Fibroblast of skin of back (primary cell): ENCODE data around the gene MYDGF.
"Not testable (repeated sequence)": the region's sequence is repeated elsewhere in the genome, so short reads cannot be mapped to it uniquely, and the experiment has no call there.

Experiments used
- DNase-seq: peaks from one replicate; pipeline ENCODE4 v3.0.0-alpha.2; 2013

MYDGF gene

GRCh38 chr19:4699826-4700692 lies 29.9 kb upstream of the MYDGF start:
- DNase-seq = no peak

- DNase-seq = no peak
These were observed 27.2 kb upstream of the MYDGF start for GRCh38 chr19:4697304-4697703.

DNA sequence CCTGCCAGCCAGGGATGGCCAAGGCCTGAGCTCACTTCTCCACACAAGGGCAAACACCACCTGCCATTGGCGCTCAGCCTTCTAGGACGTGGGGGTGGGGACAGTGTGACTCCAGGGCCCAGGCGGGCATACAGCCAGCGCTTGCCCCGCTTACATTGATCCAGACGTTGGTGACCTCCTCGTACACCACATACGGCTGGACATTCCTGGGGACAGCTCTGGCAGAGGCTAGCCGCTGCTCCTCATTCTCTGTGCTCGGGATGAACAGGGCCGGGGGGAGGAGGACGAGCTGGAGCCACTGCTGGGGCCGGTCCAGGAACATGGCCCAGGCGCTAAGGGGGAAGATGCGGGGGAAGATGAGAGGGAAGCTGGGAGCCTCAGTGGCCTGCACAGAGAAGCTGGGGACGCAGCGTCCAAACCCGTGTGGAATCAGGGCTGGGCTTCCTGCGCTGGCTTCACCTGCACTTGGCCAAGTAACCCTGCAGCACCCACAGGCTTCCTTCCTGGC lies 25.1 kb upstream of the MYDGF start:
- no peak for DNase-seq

DNA sequence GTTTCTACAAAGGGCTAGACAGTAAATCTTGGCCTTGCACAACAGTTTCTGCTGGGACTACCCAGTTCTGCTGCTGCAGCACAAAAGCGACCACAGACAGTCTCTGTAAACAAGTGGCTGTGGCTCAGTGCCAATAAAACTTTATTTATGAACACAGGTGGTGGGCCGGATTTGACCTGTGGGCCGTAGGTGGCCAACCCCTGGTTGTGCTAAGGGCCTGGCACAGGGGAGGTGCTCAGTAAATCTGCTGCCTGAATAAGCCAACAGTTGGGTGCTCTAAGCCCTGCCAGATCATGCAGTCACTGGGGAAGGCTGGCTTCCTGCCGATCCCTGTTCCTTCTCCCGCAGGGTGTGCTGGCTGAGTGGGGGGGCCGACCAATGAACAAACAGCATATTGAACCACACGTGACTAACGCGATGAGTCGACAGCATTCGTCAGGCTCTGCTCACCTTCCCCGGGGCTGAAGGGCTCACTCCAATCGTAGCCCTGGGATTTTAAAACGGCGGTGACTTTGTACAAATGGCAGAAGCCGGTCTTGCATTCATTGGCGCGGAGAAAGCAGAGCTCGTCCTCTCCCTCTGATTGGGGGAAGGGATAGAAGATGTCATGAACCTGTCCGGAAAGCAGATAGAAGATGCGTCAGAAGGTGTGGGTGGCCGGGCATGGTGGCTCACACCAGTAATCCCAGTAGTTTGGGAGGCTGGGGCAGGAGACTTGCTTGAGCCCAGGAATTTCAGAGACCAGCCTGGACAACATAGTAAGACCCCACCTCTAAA lies 24.3 kb upstream of the MYDGF start:
- peak; percentile 84 for DNase-seq

GRCh38 chr19:4693471-4694121 lies 23.5 kb upstream of the MYDGF start:
- no peak for DNase-seq

- DNase-seq = no peak
These were observed 22.9 kb upstream of the MYDGF start for GRCh38 chr19:4693078-4693350.

GRCh38 chr19:4692251-4693077 lies 22.3 kb upstream of the MYDGF start:
- DNase-seq = no peak

GRCh38 chr19:4691373-4691772 lies 21.2 kb upstream of the MYDGF start:
- no peak for DNase-seq

- no peak for DNase-seq
These were observed 20.2 kb upstream of the MYDGF start for GRCh38 chr19:4690361-4690760.

DNA sequence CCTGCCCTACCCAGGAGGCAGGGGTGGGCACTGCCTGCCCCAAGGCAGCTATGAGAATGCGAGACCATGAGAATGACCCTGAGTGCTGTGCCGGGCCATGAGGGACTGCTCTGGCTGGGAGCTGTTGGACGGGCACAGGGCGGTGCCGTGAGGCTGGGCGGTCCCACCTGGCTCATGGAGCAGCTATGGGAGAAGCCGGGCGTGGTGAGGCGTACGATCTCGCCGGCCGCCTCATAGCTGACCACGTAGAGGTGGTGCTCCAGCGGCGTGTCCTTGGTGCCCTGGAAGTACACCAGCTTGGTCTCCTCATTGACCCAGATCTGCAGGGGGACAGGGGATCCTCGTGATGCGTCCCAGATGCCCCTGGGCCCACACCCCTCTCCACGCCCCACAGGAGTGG lies 19.3 kb upstream of the MYDGF start:
- DNase-seq = no peak

DNA sequence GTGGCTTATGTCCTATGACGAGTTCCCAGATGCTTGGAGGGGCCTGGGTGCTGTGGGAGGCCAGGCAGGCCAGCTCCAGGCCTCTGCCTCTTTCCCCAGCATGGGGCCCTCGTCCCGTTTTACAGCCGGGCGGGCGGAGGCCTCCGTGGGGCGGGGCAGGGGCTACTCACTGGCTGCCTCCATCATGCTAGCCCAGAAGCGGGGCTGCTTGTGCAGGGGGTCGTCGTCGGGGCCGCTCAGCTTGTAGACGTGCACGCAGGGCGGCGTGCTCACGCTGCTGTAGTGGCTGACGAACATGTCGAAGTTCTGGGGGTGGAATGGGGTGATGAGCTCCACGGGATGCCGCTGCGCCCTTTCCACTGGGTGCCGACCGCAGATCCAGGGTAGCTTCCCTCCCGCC lies 18.4 kb upstream of the MYDGF start:
- no peak for DNase-seq

GRCh38 chr19:4687396-4687795 lies 17.3 kb upstream of the MYDGF start:
- no peak for DNase-seq

DNA sequence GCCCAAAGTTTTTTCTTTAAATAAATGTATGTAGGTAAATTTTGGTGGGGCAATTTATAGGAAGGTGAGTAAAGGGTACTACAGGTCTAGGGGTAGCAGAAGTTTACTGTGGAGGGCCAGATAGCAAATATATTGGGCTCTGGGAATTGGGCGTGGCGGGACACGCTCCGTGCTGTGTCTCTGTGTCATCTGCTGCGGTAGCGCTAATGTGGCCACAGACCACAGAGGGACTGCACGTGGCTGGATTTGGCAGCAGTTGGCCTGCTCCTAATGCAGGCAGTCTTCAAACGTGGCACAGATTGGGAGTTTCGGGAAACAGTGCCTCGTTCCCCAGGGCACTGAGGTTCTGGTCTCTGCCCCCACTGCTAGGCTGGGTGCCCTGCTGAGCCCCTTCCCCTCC lies 16.6 kb upstream of the MYDGF start:
- DNase-seq = no peak

- no peak for DNase-seq
These were observed 14.4 kb upstream of the MYDGF start for GRCh38 chr19:4684312-4685095.

GRCh38 chr19:4682417-4683200 lies 12.5 kb upstream of the MYDGF start:
- no peak for DNase-seq

DNA sequence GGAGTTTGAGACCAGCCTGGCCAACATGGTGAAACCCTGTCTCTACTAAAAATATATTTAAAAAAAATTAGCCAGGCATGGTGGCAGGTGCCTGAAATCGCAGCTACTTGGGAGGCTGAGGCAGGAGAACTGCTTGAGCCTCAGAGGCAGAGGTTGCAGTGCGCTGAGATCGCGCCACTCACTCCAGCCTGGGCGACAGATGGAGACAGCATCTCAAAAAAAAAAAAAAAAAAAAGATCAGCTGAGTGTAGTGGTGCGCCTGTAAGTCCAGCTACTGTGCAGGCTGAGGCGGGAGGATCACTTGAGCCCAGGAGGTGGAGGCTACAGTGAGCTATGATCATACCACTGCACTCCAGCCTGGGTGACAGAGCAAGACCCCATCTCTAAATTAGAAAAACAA lies 9.9 kb upstream of the MYDGF start:
- DNase-seq = not testable (repeated sequence)

DNA sequence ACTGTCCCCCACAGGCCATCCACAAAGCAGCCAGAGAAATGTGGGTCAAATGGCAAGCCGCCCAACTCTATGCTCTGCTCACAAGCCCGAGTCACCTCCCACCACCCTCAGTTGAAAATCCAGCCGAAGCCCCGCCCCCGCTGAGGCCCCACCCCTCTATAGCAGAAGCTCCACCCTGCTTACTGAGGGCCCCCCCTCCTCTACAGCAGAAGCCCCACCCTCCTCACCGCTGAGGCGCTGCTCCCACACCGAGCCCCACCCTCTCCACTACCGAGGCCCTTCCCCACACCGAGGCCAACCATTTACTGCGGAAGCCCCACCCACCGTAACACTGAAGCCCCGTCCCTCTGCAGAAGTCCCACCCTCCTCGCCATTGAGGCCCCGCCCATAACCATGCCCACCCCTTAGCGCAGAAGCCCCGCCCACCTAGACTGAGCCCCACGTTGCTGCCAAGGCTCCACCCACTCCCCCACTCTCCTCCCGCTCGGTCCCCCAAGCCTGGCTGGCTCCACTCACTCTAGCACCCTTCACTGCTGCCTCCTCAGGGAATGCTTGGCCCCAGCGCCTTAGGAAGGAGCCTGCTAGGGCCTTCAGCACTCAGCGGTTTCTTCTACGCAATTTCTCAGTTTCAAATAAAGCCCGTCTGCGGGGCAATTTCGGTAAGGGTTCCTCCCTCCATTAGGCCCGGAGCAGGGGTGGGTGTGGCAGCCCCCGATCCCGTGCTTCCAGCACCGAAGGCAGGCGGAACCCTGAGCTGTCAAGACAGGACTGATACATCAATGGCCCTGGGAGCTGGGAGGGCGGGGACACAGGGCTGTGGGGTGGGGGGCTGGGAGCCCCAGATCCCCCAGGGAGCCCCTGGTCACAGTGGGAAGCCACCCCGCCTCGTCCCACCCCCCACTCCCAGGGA lies 9.0 kb upstream of the MYDGF start:
- peak; percentile 19 for DNase-seq

DNA sequence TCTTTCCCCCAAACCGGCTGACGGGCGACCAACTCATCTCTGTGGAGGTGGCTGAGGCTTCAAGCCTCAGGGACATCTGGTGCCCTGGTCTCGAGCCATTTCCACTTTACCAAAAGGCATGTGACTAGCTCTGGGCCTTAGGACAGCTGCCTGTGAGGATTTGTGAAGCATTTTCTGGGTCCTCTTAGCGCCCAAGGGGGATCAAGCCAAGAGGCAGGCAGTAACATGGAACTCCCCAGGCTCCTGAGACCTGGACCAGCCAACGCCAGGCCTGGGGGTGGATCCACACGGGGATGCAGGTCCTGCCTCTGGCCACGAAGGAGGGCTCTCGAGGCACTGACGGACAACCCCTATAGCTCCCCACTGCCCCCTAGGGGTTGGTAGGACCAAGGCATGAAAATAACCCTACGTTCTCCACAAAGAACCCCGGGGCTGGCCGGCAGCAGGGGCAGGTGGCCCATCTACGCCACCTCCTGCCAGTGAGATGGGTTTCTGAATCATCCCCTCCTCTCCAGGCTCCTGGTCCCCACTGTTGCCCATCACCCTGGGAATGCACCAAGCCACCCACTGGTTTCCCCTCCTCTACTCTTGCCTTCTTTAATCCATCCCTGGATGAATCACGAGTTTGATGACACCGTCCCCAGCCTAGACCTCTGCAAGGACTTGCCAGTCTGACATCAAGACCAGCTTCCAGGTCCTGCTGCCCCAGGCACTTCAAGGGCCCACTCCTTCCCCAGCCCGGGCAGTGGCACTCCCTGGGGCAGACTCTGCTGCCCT lies 7.0 kb upstream of the MYDGF start:
- peak; percentile 34 for DNase-seq

GRCh38 chr19:4675346-4675745 lies 5.2 kb upstream of the MYDGF start:
- no peak for DNase-seq
